IMR-90 (cell line): ENCODE results near the gene LTBP1. TPM values are rescaled to one million over a fixed set of nuclear protein-coding genes. Genes with fewer than 3 reads are reported as not detected.

ENCODE experiments used
- ATAC-seq: fragments of 200-7000 bp; cut with Tn5 transposase; 2 replicates; pipeline ENCODE4 v1.9.1; 2020; ENCODE audit warnings: low read depth, mild to moderate bottlenecking, moderate library complexity
- BruUV-seq: library from RNA; stranded (reverse); fragments of 400-500 nt; replicated peaks from 2 replicates; lab custom pipeline; 2021; lab: Mats Ljungman, UMichigan
- CTCF ChIA-PET: fragments of 300-600 bp; formaldehyde crosslinking; extraction: SDS; loops from one replicate; lab custom pipeline; 2021; ENCODE audit warnings: antibody characterized with exemption; lab: Yijun Ruan, JAX
- POLR2A ChIA-PET: fragments of 300-600 bp; sonication (Branson Sonifier 250); formaldehyde crosslinking; loops from one replicate; lab custom pipeline; 2022; ENCODE audit warnings: antibody characterized with exemption; ENCODE audit not compliant: unreplicated experiment; lab: Charles Lee
- DNase-seq: peaks from one replicate; pipeline ENCODE4 v3.0.0; 2013
- H2AFZ ChIP-seq: replicated peaks from 2 replicates; pipeline ENCODE3; 2013; ENCODE audit warnings: low read length, mild to moderate bottlenecking; ENCODE audit not compliant: poor library complexity
- H2AK5ac ChIP-seq: 2 replicates; pipeline ENCODE4 v1.6.1; 2013; ENCODE audit warnings: low read depth, low read length, inconsistent platforms
- H2AK9ac ChIP-seq: replicated peaks from 2 replicates; pipeline ENCODE3; 2013; ENCODE audit warnings: mild to moderate bottlenecking, low read depth, low read length, moderate library complexity; ENCODE audit not compliant: poor library complexity
- H2BK120ac ChIP-seq: 2 replicates; pipeline ENCODE4 v1.6.1; 2013; ENCODE audit warnings: low read depth, low read length, inconsistent platforms
- H2BK15ac ChIP-seq: 3 replicates; pipeline ENCODE4 v1.6.1; 2013; ENCODE audit warnings: low read depth, low read length, inconsistent platforms
- H2BK20ac ChIP-seq: 2 replicates; pipeline ENCODE4 v1.6.1; 2013; ENCODE audit warnings: low read depth, mild to moderate bottlenecking, inconsistent platforms, low read length, moderate library complexity
- H2BK5ac ChIP-seq: 2 replicates; pipeline ENCODE4 v1.6.1; 2013; ENCODE audit warnings: mild to moderate bottlenecking, low read depth, low read length, inconsistent platforms; ENCODE audit not compliant: poor library complexity, severe bottlenecking
- H3K14ac ChIP-seq: replicated peaks from 2 replicates; pipeline ENCODE4 v1.6.1; 2013; ENCODE audit warnings: low read depth, low read length, inconsistent platforms
- H3K18ac ChIP-seq: 2 replicates; pipeline ENCODE4 v1.6.1; 2013; ENCODE audit warnings: low read depth, low read length, control low read depth
- H3K23ac ChIP-seq: 2 replicates; pipeline ENCODE4 v1.6.1; 2013; ENCODE audit warnings: low read depth, low read length, inconsistent platforms
- H3K27ac ChIP-seq: 2 replicates; pipeline ENCODE4 v1.5.1; 2013; ENCODE audit warnings: mild to moderate bottlenecking, control low read depth, low read length; ENCODE audit not compliant: insufficient read depth
- H3K27me3 ChIP-seq: 2 replicates; pipeline ENCODE4 v1.6.1; 2013; ENCODE audit warnings: low read length; ENCODE audit not compliant: control insufficient read depth, insufficient read depth
- H3K36me3 ChIP-seq: 2 replicates; pipeline ENCODE4 v1.6.1; 2013; ENCODE audit warnings: low read length, mixed read lengths; ENCODE audit not compliant: control insufficient read depth, insufficient read depth
- H3K4ac ChIP-seq: 2 replicates; pipeline ENCODE4 v1.6.1; 2013; ENCODE audit warnings: low read depth, low read length, inconsistent platforms
- H3K4me1 ChIP-seq: 2 replicates; pipeline ENCODE4 v1.6.1; 2013; ENCODE audit warnings: low read length, mixed read lengths; ENCODE audit not compliant: control insufficient read depth, insufficient read depth
- H3K4me2 ChIP-seq: 2 replicates; pipeline ENCODE4 v1.6.1; 2013; ENCODE audit warnings: low read depth, mild to moderate bottlenecking, control low read depth, low read length, moderate library complexity
- H3K4me3 ChIP-seq: 2 replicates; pipeline ENCODE4 v1.5.1; 2013; ENCODE audit warnings: low read depth, mild to moderate bottlenecking, control low read depth, low read length, moderate library complexity; ENCODE audit not compliant: insufficient read depth
- H3K56ac ChIP-seq: 2 replicates; pipeline ENCODE4 v1.6.1; 2013; ENCODE audit warnings: low read length, inconsistent platforms; ENCODE audit not compliant: insufficient read depth; ENCODE audit errors: extremely low read depth
- H3K79me1 ChIP-seq, 2 experiments: 2 replicates each; pipeline ENCODE4 v1.6.1; 2013; ENCODE audit warnings: low read length in 2 of 2, inconsistent platforms in 1 of 2, low read depth in 1 of 2
- H3K9ac ChIP-seq: 2 replicates; pipeline ENCODE4 v1.6.1; 2013; ENCODE audit warnings: low read depth, low read length, control low read depth
- H3K9me1 ChIP-seq: 2 replicates; pipeline ENCODE4 v1.6.1; 2013; ENCODE audit warnings: low read length, inconsistent platforms; ENCODE audit not compliant: insufficient read depth
- H3K9me3 ChIP-seq: 2 replicates; pipeline ENCODE4 v1.6.1; 2013; ENCODE audit warnings: low read length; ENCODE audit not compliant: control insufficient read depth, insufficient read depth
- H4K20me1 ChIP-seq: 2 replicates; pipeline ENCODE4 v1.6.1; 2013; ENCODE audit warnings: low read length, inconsistent platforms; ENCODE audit not compliant: insufficient read depth
- H4K5ac ChIP-seq: 2 replicates; pipeline ENCODE4 v1.6.1; 2013; ENCODE audit warnings: mild to moderate bottlenecking, low read depth, low read length, control low read depth
- H4K8ac ChIP-seq, 2 experiments: 2 replicates each; pipeline ENCODE4 v1.6.1; 2013; ENCODE audit warnings: low read depth in 2 of 2, low read length in 2 of 2, control low read depth in 1 of 2, inconsistent platforms in 1 of 2
- H4K91ac ChIP-seq: 2 replicates; pipeline ENCODE4 v1.6.1; 2013; ENCODE audit warnings: low read depth, low read length, inconsistent platforms; ENCODE audit not compliant: insufficient read depth
- BHLHE40 ChIP-seq: fragments of 150-350 bp; IDR thresholded peaks from 2 replicates; pipeline ENCODE4 v1.6.1; 2016; ENCODE audit warnings: mild to moderate bottlenecking, low read depth, low read length
- CEBPB ChIP-seq: IDR thresholded peaks from 2 replicates; pipeline ENCODE4 v1.6.1; 2012; ENCODE audit warnings: low read depth, low read length, improper control_type of control experiment
- CHD1 ChIP-seq: IDR thresholded peaks from 2 replicates; pipeline ENCODE4 v1.6.1; 2012; ENCODE audit warnings: low read depth, low read length, improper control_type of control experiment
- CTCF ChIP-seq: conservative IDR thresholded peaks from 2 replicates; pipeline ENCODE4 v1.5.1; 2012; ENCODE audit warnings: mild to moderate bottlenecking, low read depth, low read length, improper control_type of control experiment
- FOS ChIP-seq: fragments of 150-350 bp; IDR thresholded peaks from 2 replicates; pipeline ENCODE4 v1.6.1; 2016; ENCODE audit warnings: low read depth, low read length
- MAFK ChIP-seq: IDR thresholded peaks from 2 replicates; pipeline ENCODE4 v1.6.1; 2012; ENCODE audit warnings: low read depth, low read length, improper control_type of control experiment
- MAZ ChIP-seq: IDR thresholded peaks from 2 replicates; pipeline ENCODE4 v1.6.1; 2012; ENCODE audit warnings: low read depth, mild to moderate bottlenecking, low read length, improper control_type of control experiment, moderate library complexity, borderline replicate concordance
- MXI1 ChIP-seq: IDR thresholded peaks from 2 replicates; pipeline ENCODE4 v1.6.1; 2012; ENCODE audit warnings: low read depth, mild to moderate bottlenecking, low read length, moderate library complexity, borderline replicate concordance
- NFE2L2 ChIP-seq: fragments of 150-350 bp; IDR thresholded peaks from 2 replicates; pipeline ENCODE4 v1.6.1; 2016; ENCODE audit warnings: low read depth, mild to moderate bottlenecking, low read length
- POLR2A ChIP-seq: IDR thresholded peaks from 2 replicates; pipeline ENCODE4 v1.6.1; 2012; ENCODE audit warnings: mild to moderate bottlenecking, low read depth, low read length
- RAD21 ChIP-seq: IDR thresholded peaks from 2 replicates; pipeline ENCODE4 v1.6.1; 2012; ENCODE audit warnings: low read length, improper control_type of control experiment
- RCOR1 ChIP-seq: IDR thresholded peaks from 2 replicates; pipeline ENCODE4 v1.6.1; 2012; ENCODE audit warnings: mild to moderate bottlenecking, low read length, improper control_type of control experiment; ENCODE audit not compliant: insufficient replicate concordance
- RFX5 ChIP-seq: IDR thresholded peaks from 2 replicates; pipeline ENCODE4 v1.8.0; 2012; ENCODE audit warnings: low read depth, mild to moderate bottlenecking, low read length, moderate library complexity
- SMC3 ChIP-seq: fragments of 150-350 bp; IDR thresholded peaks from 2 replicates; pipeline ENCODE4 v1.6.1; 2016; ENCODE audit warnings: low read depth, mild to moderate bottlenecking, antibody characterized with exemption, low read length, moderate library complexity
- WGBS, 2 experiments: methylation state at CpG; one replicate each; pipeline versions ENCODE4 v1.1.5 to v1.1.7; 2013; ENCODE audit warnings: missing lambda C conversion rate in 2 of 2; ENCODE audit not compliant: insufficient read length in 1 of 2; ENCODE audit errors: extremely low coverage in 2 of 2; 5-methylcytosine and 5-hydroxymethylcytosine counted together
- dilution Hi-C: fragments of 300-500 bp; cut with HindIII; formaldehyde crosslinking; loops from one replicate; pipeline ENCODE4 v1.14.3; 2018; ENCODE audit warnings: low sequenced_read_pairs; ENCODE audit not compliant: unreplicated experiment
- in situ Hi-C: fragments of 300-500 bp; cut with MboI; formaldehyde crosslinking; loops from 3 replicates; pipeline ENCODE4 v1.14.3; 2019; ENCODE audit warnings: low sequenced_read_pairs, inconsistent platforms, mixed read lengths
- intact Hi-C: fragments of 100-400 bp; cut with micrococcal nuclease; formaldehyde crosslinking; loops from 2 replicates; pipeline ENCODE4 v1.10.0; 2022
- polyA plus RNA-seq, 3 experiments: library from polyadenylated mRNA; depleted of rRNA; stranded (reverse); fragments of >200 nt; gene quantifications; 2 replicates each; pipeline ENCODE4 v1.2.3, GENCODE V29; 2012; ENCODE audit warnings: low replicate concordance in 1 of 3
- total RNA-seq: library from RNA; depleted of rRNA; stranded (reverse); fragments of >200 nt; gene quantifications from 2 replicates; pipeline ENCODE4 v1.2.3, GENCODE V29; 2012
- TF ChIP-seq, protein P1 (sequence below): fragments of 150-350 bp; IDR thresholded peaks from 2 replicates; pipeline ENCODE4 v1.6.1; 2016; ENCODE audit warnings: low read depth, mild to moderate bottlenecking, low read length, moderate library complexity, borderline replicate concordance
- TF ChIP-seq, protein P2 (sequence below): fragments of 150-350 bp; IDR thresholded peaks from 2 replicates; pipeline ENCODE4 v1.6.1; 2017; ENCODE audit warnings: mild to moderate bottlenecking, antibody characterized with exemption, low read length, low read depth

LTBP1 gene
- total and polyA plus RNA-seq, 2 of the 4 experiments (the other 2 are of a cell fraction): 235 to 326 TPM

DNA sequence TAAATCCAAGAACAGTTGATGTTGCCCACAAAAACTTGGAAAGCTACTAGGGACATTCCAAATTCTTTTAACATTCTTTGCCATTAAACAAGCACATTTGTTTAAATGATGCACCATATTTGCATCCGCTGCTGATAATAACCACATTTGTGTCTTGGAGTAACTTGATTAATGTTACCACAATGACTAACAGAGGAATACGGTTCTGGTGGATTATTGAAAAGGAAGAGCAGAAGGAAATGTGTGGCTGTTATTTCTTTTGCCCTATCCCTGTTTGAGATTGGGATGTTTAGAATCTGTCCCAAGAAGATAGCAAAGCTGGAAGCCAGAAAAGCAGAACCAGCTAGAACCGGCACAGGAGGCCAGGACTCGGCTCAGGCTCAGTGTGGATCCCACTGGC, 490.5 kb downstream of the LTBP1 start:
- no CpG with 5 or more reads among the region's 4 CpGs for WGBS, 2 experiments
- in situ Hi-C loops: no loop called here
- no peaks in the 10 kb centered on the region for H4K20me1 ChIP-seq
- H4K91ac ChIP-seq: peak overlapping the region; percentile 54; the same call in 1 of the 2 replicates
- H3K23ac ChIP-seq: no peak overlapping the region
- peak overlapping the region; percentile 47; the same call in 1 of the 2 replicates for H2BK20ac ChIP-seq
- no peak overlapping the region for H3K9ac ChIP-seq
- ATAC-seq: peak; percentile 82
- no TSS peak for BruUV-seq
- H3K4me3 ChIP-seq: no peak overlapping the region
- H3K18ac ChIP-seq: peak overlapping the region; percentile 49; the same call in 1 of the 2 replicates
- 0 out of 2 replicates have a peak overlapping the region, but pooled peaks have one; percentile 53 for H3K14ac ChIP-seq
- H3K36me3 ChIP-seq: no peaks in the 10 kb centered on the region
- H3K9me3 ChIP-seq: no peaks in the 10 kb centered on the region
- H3K9me1 ChIP-seq: peaks cover 3% of the 10 kb centered on the region; the same call in 1 of the 2 replicates
- H4K8ac ChIP-seq: peak overlapping the region; percentile 33 to 52; a peak in 1 of 4 replicates
- no peaks in the 10 kb centered on the region for H3K27me3 ChIP-seq
- H2BK120ac ChIP-seq: peak overlapping the region; percentile 81
- peak overlapping the region; percentile 81 for H2BK5ac ChIP-seq
- H4K5ac ChIP-seq: peak overlapping the region; percentile 27
- H3K4me2 ChIP-seq: peak overlapping the region; percentile 56
- ChIA-PET POLR2A (no interaction called here), CTCF (interaction anchor here (0.6 to 1.0 kb wide), 2 partner anchors 39 to 129 kb away, joined by 3 read pairs; no protein-coding TSS in a partner anchor)
- no peak overlapping the region for H2AK5ac ChIP-seq
- no peaks in the 10 kb centered on the region for H3K79me1 ChIP-seq
- H3K4me1 ChIP-seq: peaks cover 11% of the 10 kb centered on the region
- peak; percentile 97 for DNase-seq
- H2BK15ac ChIP-seq: no peak overlapping the region
- no peak overlapping the region for H2AFZ ChIP-seq
- TF ChIP-seq RCOR1 (no peak), CHD1 (peak; percentile 49; the same call in 1 of the 2 replicates), RFX5 (no peak), MAFK (peak; percentile 38; the same call in 1 of the 2 replicates), BHLHE40 (peak; percentile 48; the same call in 1 of the 2 replicates), MAZ (no peak), FOS (peak; percentile 79), CEBPB (no peak), RAD21 (no peak), POLR2A (no peak), NFE2L2 (no peak), CTCF (no peak), MXI1 (no peak), SMC3 (no peak)
- TF ChIP-seq, protein P1, sequence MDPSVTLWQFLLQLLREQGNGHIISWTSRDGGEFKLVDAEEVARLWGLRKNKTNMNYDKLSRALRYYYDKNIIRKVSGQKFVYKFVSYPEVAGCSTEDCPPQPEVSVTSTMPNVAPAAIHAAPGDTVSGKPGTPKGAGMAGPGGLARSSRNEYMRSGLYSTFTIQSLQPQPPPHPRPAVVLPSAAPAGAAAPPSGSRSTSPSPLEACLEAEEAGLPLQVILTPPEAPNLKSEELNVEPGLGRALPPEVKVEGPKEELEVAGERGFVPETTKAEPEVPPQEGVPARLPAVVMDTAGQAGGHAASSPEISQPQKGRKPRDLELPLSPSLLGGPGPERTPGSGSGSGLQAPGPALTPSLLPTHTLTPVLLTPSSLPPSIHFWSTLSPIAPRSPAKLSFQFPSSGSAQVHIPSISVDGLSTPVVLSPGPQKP: no peak
- TF ChIP-seq, protein P2, sequence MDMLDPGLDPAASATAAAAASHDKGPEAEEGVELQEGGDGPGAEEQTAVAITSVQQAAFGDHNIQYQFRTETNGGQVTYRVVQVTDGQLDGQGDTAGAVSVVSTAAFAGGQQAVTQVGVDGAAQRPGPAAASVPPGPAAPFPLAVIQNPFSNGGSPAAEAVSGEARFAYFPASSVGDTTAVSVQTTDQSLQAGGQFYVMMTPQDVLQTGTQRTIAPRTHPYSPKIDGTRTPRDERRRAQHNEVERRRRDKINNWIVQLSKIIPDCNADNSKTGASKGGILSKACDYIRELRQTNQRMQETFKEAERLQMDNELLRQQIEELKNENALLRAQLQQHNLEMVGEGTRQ: no peak
- H3K56ac ChIP-seq: peak overlapping the region; percentile 67; the same call in 1 of the 2 replicates
- intact Hi-C loops: loop anchor here (5.0 to 10.0 kb wide), 2 partner anchors 40 to 302 kb away; no protein-coding TSS in a partner anchor
- H3K4ac ChIP-seq: peak overlapping the region; percentile 61
- dilution Hi-C loops: no loop called here
- H3K27ac ChIP-seq: peak overlapping the region; percentile 76
- no peak overlapping the region for H2AK9ac ChIP-seq
